Cardiac muscle cell (in vitro differentiated cells and primary cell): ENCODE data around the gene BCR. TPM values are rescaled to one million over a fixed set of nuclear protein-coding genes. Genes with fewer than 3 reads are reported as not detected.

Source experiments
- DNase-seq, 2 donors: peaks; one replicate each; pipeline versions ENCODE4 v3.0.0 to v3.0.0-alpha.2; 2010 to 2017; ENCODE audit warnings: low read depth in 1 of 2, low spot score in 1 of 2
- H3K27ac ChIP-seq: fragments of 200-600 bp; sonication (generic); 2 replicates; pipeline ENCODE4 v1.5.1; 2016
- H3K27me3 ChIP-seq: fragments of 200-600 bp; sonication (generic); 2 replicates; pipeline ENCODE4 v1.6.0; 2016; ENCODE audit warnings: control low read depth
- H3K36me3 ChIP-seq: fragments of 200-600 bp; sonication (generic); 2 replicates; pipeline ENCODE4 v1.5.1; 2016; ENCODE audit warnings: control low read depth
- H3K4me1 ChIP-seq: fragments of 200-600 bp; sonication (generic); 2 replicates; pipeline ENCODE4 v1.8.1; 2017; ENCODE audit warnings: low read depth, mild to moderate bottlenecking, mixed run types
- H3K4me3 ChIP-seq: fragments of 200-600 bp; sonication (generic); 2 replicates; pipeline ENCODE4 v1.5.1; 2016; ENCODE audit warnings: mild to moderate bottlenecking
- H3K9me3 ChIP-seq: fragments of 200-600 bp; sonication (generic); 2 replicates; pipeline ENCODE4 v1.5.1; 2017; ENCODE audit warnings: low read depth, mild to moderate bottlenecking, control low read depth
- polyA plus RNA-seq: library from polyadenylated mRNA; unstranded; fragments of >200 nt; fragmentation: Nextera tagmentation; extraction: Ambion mirVana; gene quantifications from 2 replicates; pipeline ENCODE4 v1.2.1, GENCODE V29; 2016
- total RNA-seq: library from RNA; depleted of rRNA; stranded (reverse); fragments of >200 nt; gene quantifications from 2 replicates; pipeline ENCODE4 v1.2.3, GENCODE V29; 2016
- TF ChIP-seq, protein P1 (sequence below): IDR thresholded peaks from 2 replicates; pipeline ENCODE4 v1.5.1; 2012; ENCODE audit warnings: low read depth, mild to moderate bottlenecking, low read length

The BCR gene
- total and polyA plus RNA-seq, 2 experiments from 2014 or later, result 30.9 to 53.1 TPM

DNA sequence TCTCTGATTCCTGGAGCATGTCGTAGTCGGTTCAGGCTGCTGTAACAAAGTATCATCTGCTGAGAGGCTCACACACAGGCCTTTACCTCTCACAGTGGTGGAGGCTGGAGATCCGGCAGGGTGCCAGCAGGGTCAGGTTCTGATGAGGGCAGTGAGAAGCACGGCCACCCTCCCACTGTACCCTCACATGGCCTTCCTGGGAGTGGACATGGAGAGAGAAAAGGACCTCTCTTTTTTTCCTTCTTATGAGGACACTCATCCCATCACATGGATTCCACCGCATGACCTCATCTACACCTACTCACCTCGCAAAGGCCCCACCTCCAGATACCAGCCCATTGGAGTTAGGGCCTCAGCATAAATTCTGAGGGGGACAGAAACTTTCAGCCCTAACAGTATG lies 99.5 kb downstream of the BCR start:
- TF ChIP-seq, protein P1, sequence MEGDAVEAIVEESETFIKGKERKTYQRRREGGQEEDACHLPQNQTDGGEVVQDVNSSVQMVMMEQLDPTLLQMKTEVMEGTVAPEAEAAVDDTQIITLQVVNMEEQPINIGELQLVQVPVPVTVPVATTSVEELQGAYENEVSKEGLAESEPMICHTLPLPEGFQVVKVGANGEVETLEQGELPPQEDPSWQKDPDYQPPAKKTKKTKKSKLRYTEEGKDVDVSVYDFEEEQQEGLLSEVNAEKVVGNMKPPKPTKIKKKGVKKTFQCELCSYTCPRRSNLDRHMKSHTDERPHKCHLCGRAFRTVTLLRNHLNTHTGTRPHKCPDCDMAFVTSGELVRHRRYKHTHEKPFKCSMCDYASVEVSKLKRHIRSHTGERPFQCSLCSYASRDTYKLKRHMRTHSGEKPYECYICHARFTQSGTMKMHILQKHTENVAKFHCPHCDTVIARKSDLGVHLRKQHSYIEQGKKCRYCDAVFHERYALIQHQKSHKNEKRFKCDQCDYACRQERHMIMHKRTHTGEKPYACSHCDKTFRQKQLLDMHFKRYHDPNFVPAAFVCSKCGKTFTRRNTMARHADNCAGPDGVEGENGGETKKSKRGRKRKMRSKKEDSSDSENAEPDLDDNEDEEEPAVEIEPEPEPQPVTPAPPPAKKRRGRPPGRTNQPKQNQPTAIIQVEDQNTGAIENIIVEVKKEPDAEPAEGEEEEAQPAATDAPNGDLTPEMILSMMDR, result no peak
- H3K9me3 ChIP-seq, result no peaks in the 10 kb centered on the region
- H3K4me1 ChIP-seq, result no peaks in the 10 kb centered on the region
- peaks cover 3% of the 10 kb centered on the region for H3K36me3 ChIP-seq
- no peak overlapping the region for H3K4me3 ChIP-seq
- no peak overlapping the region for H3K27ac ChIP-seq
- no peaks in the 10 kb centered on the region for H3K27me3 ChIP-seq
- no peak for DNase-seq

DNA sequence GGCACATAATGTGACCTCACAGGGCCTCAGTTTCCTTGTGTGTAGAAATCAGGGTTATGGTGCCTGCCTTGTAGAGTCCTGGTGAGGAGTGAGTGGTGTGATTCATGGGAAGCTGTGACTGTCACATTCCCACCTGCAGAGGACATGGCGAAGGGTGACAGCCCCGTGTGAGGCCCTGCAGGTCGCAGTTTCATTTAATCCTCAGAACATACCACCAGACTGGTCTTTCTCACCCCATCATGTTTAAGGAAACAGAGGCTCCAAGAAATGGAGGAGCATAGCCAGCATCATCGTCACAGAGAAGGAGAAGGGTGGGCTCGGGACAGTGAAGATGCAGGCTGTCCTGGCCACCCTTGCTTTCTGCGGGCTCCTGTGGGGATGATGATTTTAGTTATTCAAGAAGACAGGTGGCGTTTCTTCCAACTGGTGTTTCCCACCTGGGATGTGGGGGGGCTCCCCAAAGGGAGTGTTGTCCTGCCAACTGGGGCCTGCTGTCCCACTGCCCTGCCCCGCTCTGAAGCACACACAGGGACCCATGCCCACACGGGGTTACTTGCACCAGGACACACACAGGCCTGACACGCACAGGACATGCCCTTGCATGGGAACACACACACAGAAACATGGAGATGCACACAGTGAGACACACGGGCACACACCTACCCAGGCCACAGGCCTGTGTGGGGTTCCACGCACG lies 100.2 kb downstream of the BCR start:
- Histone ChIP-seq H3K36me3 (peaks cover 5% of the 10 kb centered on the region), H3K27me3 (no peaks in the 10 kb centered on the region), H3K4me1 (no peaks in the 10 kb centered on the region), H3K4me3 (no peak overlapping the region), H3K9me3 (no peaks in the 10 kb centered on the region), H3K27ac (no peak overlapping the region)
- TF ChIP-seq, protein P1, result no peak
- DNase-seq, result no peak

DNA sequence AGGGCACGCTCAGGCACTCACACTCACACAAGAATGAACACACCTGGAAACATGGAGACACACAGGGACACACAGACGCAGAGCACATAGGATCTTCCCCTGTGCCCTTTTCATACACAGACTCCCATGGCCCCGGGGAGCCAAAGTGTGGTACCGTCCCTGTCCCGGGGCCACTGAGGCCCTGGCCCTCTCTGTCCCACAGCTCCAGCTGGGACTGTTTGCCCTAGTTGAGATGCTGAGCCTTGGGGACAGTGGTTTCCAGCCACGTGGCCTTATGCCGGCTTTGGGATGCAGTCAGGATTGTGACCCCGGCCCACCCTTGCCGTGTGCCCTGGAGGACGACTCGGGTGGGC lies 100.7 kb downstream of the BCR start:
- Histone ChIP-seq H3K36me3 (peaks cover 7% of the 10 kb centered on the region), H3K4me1 (no peaks in the 10 kb centered on the region), H3K27me3 (no peaks in the 10 kb centered on the region), H3K4me3 (no peak overlapping the region), H3K27ac (no peak overlapping the region), H3K9me3 (no peaks in the 10 kb centered on the region)
- TF ChIP-seq, protein P1, result no peak
- DNase-seq, result no peak

DNA sequence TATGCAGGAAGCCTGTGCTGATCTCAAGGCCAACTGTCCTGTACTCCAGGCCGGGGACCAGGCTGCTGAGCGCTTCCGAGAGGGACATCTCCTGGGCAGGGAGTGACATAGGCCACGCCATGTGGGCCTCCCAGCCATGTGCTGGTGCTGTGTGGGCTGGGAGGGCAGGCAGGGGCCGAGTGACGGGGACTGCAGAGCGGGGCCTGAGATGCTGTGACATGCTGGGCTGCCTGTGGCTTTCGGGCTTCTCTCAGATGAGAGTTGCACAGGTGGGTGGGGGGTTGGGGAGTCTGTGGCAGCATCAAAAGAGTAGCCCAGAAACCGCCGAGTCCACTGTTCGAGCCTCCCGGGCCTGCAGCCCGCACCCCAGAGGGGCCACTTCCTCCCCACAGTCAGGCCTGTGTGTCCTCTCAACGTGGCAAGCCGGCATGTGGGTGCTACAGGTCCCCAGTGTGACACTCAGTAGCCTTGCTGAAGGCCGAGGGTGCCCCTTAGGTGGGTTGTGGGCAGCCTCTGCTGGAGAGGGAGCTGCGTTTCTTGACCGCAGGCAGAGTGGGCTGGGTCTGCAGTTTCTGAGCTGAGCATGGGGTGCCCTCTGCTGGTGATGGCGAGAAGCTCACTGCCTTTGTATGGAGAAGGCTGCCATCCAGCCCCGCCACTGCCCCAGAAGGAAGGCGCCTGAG lies 101.2 kb downstream of the BCR start:
- Histone ChIP-seq H3K4me1 (no peaks in the 10 kb centered on the region), H3K27me3 (no peaks in the 10 kb centered on the region), H3K4me3 (no peak overlapping the region), H3K36me3 (peaks cover 7% of the 10 kb centered on the region), H3K27ac (no peak overlapping the region), H3K9me3 (no peaks in the 10 kb centered on the region)
- TF ChIP-seq, protein P1, result peak; percentile 91
- peak; percentile 81 to 89 for DNase-seq

DNA sequence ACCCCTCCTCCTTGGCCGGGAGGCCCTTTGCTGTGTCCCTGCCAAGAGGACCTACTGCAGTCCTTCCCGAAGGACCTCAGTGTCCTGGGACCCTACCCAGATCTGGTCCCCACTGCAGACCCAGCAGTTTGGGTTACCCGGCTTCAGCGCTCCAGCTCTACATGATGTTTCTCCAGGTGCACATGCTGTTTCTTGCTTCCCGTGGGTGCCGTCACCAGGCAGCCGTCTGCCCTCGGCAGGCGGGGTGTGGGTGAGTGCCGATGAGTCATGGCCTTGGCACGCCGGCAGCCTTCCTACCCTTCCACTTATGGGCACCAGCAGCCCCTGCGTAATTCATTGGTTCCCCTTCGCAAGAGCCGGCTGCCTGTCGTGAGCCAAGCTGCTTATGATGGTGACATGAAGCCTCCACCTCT lies 101.8 kb downstream of the BCR start:
- H3K4me1 ChIP-seq, result no peaks in the 10 kb centered on the region
- DNase-seq, result peak in 1 of 2 donors; percentile 65
- TF ChIP-seq, protein P1, result no peak
- no peak overlapping the region for H3K4me3 ChIP-seq
- no peak overlapping the region for H3K27ac ChIP-seq
- H3K9me3 ChIP-seq, result no peaks in the 10 kb centered on the region
- H3K27me3 ChIP-seq, result no peaks in the 10 kb centered on the region
- H3K36me3 ChIP-seq, result peaks cover 9% of the 10 kb centered on the region
